Caki2 (cell line): Measurements from ENCODE around the gene PAPSS2. TPM values are rescaled to one million over a fixed set of nuclear protein-coding genes. Genes with fewer than 3 reads are reported as not detected.

ENCODE experiments used
- total RNA-seq: library from RNA; depleted of rRNA; stranded (reverse); fragments of >200 nt; shearing (Covaris generic); gene quantifications from 2 replicates; pipeline ENCODE4 v1.2.3, GENCODE V29; 2014; ENCODE audit warnings: low replicate concordance; rRNA removed

Gene PAPSS2
- total RNA-seq, 1 experiment from 2014 or later, result 83.8 TPM

Other genes starting within 250 kb of the PAPSS2 start
- 34.9 and 35.9 TPM in 2 replicates for gene MINPP1, start 155.0 kb upstream of the PAPSS2 start, total RNA-seq
- gene ATAD1, start 158.3 kb downstream of the PAPSS2 start, total RNA-seq, result 22.6 and 37.7 TPM in 2 replicates
- gene KLLN, start 203.7 kb downstream of the PAPSS2 start, total RNA-seq, result 0.54 TPM in 1 of 2 replicates, not detected in the other
- 26.4 and 45.6 TPM in 2 replicates for gene PTEN, start 203.7 kb downstream of the PAPSS2 start, total RNA-seq